CD4-positive, alpha-beta T cell treated with Interferon alpha-2 for 1 hour (primary cell): ENCODE data around the gene NEK1.

Experiments
- DNase-seq, 2 donors: peaks; one replicate each; pipeline ENCODE4 v3.0.0-alpha.2; 2020 to 2022

NEK1 gene

GRCh38 chr4:169611991-169612870 is at the start of gene NEK1:
Gene NEK1 (minus strand): TSS chr4:169612583. CDS start chr4:169602630, 9,953 bp downstream.
- peak; percentile 88 to 89 for DNase-seq

GRCh38 chr4:169661761-169662160 is 49.4 kb upstream of the NEK1 start:
- no peak for DNase-seq

- DNase-seq: no peak
Measured at GRCh38 chr4:169660929-169661328, 48.5 kb upstream of the NEK1 start.

- peak; percentile 80 to 85 for DNase-seq
Measured at GRCh38 chr4:169659716-169660670, 47.6 kb upstream of the NEK1 start.

- no peak for DNase-seq
Measured at GRCh38 chr4:169658975-169659715, 46.8 kb upstream of the NEK1 start.

- no peak for DNase-seq
Measured at GRCh38 chr4:169658196-169658595, 45.8 kb upstream of the NEK1 start.

GRCh38 chr4:169657470-169658107 is 45.2 kb upstream of the NEK1 start:
- DNase-seq: no peak

GRCh38 chr4:169655401-169655800 is 43.0 kb upstream of the NEK1 start:
- no peak for DNase-seq

- DNase-seq: no peak
Measured at GRCh38 chr4:169652535-169652934, 40.2 kb upstream of the NEK1 start.

GRCh38 chr4:169650227-169650936 is 38.0 kb upstream of the NEK1 start:
- DNase-seq: no peak

- no peak for DNase-seq
Measured at GRCh38 chr4:169649545-169650226, 37.3 kb upstream of the NEK1 start.

GRCh38 chr4:169645627-169646026 is 33.2 kb upstream of the NEK1 start:
- DNase-seq: no peak

GRCh38 chr4:169644802-169645201 is 32.4 kb upstream of the NEK1 start:
- DNase-seq: no peak

GRCh38 chr4:169640261-169640870 is 28.0 kb upstream of the NEK1 start:
- no peak for DNase-seq

GRCh38 chr4:169634975-169635374 is 22.6 kb upstream of the NEK1 start:
- no peak for DNase-seq

- no peak for DNase-seq
Measured at GRCh38 chr4:169632896-169633295, 20.5 kb upstream of the NEK1 start.

- no peak for DNase-seq
Measured at GRCh38 chr4:169630069-169630468, 17.7 kb upstream of the NEK1 start.

- no peak for DNase-seq
Measured at GRCh38 chr4:169628579-169628978, 16.2 kb upstream of the NEK1 start.

- DNase-seq: no peak
Measured at GRCh38 chr4:169627307-169627706, 14.9 kb upstream of the NEK1 start.
